ENCODE data around the gene PLEKHA7.
"Not testable (repeated sequence)": the region's sequence is repeated elsewhere in the genome, so short reads cannot be mapped to it uniquely, and the experiment has no call there.

Gene PLEKHA7

GRCh38 chr11:17004486-17005148 is 9.6 kb downstream of the PLEKHA7 start:
- no peak for DNase-seq

DNA sequence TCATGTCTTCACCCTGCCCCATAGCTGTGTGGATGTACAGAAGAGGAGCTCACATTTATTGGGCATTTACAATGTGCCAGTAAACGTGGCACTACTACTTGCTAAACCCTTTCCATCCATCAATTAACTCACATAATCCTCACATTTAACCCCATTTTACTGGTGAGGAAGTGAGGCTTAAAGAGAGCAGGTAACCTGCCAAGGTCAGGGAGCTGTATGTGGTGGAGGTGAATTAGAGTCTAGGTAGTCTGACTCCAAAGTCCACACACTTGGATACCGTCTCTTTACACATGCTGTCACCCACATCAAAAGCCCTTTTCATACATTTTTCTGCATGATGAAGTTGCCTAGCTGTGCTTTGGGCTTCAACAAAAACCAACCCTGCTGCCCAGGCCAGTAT is 10.8 kb downstream of the PLEKHA7 start:
- no peak for DNase-seq

DNA sequence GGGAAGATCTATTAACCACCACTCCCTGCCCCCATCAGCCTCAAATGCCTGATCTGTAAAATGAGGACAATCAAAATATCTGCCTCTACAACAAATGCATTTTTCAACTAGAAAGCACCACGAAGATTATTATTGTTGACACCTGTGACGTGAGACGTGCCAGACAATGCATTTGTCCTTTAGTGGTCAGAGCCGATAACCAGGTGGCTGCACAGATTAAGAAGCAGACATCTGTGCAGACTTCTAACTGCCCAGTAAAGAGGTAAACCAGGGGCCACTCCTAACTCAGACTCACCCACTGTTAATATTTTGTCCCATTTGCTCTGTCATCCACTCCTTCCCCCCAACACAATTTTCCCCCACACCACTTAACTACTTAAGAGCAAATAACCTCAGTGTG is 11.7 kb downstream of the PLEKHA7 start:
- no peak for DNase-seq

DNA sequence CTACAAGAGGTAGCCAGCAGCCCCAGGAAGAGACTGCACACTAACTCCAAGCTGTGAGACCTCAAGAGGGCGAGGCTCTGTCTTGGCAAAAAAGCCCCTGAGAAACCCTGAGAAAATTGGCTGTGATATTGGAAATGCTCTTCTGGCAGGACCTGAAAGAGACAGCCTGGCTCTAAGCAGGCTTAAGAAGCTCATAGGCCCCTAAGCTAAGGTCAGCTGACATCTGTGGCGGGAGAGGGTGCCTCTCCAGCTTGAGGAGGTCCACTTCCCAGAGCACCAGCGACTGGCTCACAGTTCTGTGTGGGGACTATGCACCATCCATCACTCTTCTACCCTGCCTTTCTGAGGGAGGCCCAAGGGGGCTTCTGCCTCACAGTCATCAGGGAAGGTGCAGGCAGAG is 12.4 kb downstream of the PLEKHA7 start:
- no peak for DNase-seq

DNA sequence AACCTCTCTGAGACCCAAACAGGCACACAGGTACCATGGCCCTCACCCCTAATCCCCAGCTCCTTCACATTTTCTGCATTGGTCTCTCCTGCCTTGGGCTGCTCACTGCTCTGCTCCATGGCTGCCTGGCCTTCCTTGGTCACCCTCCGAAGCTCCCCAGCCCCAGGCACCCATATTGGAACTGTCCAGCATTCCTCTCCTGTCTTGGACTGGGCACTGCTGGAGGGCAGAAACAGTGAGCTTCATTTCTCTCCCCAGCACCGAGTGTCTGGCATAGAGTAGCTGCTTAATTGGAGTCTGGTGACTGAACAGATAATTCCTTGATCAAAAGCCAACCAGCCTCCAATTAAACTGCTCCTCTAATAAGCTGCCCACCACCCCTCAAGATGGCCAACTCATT is 13.2 kb downstream of the PLEKHA7 start:
- no peak for DNase-seq

GRCh38 chr11:17000253-17000652 is 14.0 kb downstream of the PLEKHA7 start:
- DNase-seq, result not testable (repeated sequence)

- no peak for DNase-seq
Observed at GRCh38 chr11:16999116-16999515, 15.1 kb downstream of the PLEKHA7 start.

DNA sequence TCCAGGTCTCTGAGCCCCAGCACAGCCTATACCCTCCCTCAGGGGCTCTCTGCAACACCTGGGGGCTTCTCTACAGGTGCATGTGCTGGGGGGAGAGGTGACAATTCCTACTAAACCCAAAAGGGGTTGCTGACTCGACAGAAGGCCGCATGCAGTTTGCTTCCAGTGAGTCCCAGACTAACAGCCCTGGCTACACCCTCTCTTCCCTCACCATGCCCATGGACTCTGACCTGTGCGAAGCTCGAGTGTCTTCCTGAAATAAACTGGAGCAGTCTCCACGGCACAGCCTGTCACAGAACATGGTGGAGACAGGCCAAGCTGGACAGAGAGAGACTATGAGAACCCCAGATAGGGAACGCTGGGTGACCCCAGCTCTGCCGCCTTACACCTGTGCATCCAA is 16.6 kb downstream of the PLEKHA7 start:
- no peak for DNase-seq

- DNase-seq, result no peak
Observed at GRCh38 chr11:16993495-16993894, 20.7 kb downstream of the PLEKHA7 start.

GRCh38 chr11:16992846-16993245 is 21.4 kb downstream of the PLEKHA7 start:
- DNase-seq, result no peak

GRCh38 chr11:16989554-16989953 is 24.7 kb downstream of the PLEKHA7 start:
- DNase-seq, result no peak

GRCh38 chr11:16987205-16987568 is 27.0 kb downstream of the PLEKHA7 start:
- DNase-seq, result no peak

DNA sequence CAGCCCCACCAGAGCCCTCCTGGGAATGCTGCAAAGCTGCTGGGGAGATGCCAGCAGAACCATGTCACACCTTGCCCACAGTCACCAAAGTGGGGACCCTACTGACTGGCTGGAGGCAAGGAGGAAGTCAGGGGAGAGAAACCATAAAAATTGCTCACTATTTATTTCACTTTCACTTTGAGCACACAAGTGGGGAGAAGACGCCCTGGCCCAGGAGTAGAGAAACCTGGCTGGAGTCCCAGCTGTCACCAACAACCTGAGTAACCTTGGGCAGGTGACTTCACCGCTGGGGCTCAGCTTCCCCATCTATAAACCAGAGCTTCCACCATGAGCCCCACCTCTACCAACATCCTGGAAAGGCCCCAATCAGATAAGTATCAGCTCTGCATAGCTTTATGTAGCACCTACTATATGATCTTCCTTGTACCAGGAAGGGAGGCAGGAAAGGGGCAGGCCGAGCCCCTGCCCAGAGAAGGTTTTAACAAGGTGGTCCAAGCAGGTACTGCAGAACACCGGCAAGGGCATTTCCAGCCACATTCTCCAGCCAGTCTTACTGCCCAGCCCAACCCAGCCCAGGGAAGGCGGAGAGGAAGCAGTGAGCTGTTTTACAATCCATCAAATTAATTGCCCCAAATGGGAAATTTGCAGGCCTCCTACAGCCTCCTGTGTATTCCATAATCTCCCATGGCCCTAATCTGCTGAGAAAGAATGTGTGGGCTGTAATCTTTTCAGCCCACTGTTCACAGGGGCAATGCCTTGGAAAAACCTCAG is 27.6 kb downstream of the PLEKHA7 start:
- DNase-seq, result peak; percentile 25

- DNase-seq, result no peak
Observed at GRCh38 chr11:16985297-16985696, 28.9 kb downstream of the PLEKHA7 start.

GRCh38 chr11:16984229-16984628 is 30.0 kb downstream of the PLEKHA7 start:
- DNase-seq, result no peak

GRCh38 chr11:16982809-16983208 is 31.4 kb downstream of the PLEKHA7 start:
- no peak for DNase-seq

GRCh38 chr11:16982256-16982671 is 31.9 kb downstream of the PLEKHA7 start:
- no peak for DNase-seq

GRCh38 chr11:16981651-16982194 is 32.5 kb downstream of the PLEKHA7 start:
- no peak for DNase-seq

DNA sequence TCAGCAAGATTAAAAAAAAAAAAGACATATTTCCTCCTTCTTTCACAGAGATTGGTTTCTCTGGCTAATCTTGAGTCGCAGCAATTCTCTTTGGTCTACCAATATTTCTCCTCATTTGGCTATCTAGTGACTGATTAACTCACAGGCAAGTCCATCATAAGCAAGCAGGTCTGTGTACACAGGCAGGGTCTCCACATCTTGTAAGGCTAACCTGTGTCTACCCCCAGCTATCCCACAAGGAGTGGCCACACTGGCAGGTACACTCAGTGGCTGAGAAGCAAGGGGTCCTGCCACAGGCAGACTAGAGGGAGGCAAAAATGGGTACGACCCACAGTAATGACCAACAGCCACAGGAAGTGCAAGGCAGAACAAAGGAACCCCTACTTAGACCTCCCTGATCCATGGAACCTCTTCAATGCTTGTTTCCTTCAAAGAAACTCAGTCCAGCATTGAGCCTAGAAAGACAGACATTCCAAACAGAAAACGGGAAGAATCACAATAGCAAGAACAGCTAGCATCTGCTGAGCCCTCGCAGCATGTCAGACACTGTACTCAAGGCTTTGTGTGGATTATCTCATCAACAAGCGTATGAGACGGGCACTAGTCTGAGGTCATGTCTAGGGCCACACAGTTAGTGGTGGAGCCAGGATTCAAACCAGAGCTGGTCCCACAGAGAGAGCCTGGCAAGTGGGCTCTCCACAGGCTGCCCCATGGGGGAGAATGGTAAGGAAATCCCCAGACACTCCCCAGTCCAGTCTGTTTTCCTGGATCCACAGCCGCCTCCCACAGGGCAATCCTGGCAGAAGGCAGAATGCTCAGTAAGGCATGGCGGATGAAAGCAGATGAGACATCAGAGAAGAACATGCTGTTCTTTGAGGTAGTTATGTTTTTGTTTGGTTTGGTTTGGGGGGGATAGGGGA is 34.3 kb downstream of the PLEKHA7 start:
- DNase-seq, result no peak

DNA sequence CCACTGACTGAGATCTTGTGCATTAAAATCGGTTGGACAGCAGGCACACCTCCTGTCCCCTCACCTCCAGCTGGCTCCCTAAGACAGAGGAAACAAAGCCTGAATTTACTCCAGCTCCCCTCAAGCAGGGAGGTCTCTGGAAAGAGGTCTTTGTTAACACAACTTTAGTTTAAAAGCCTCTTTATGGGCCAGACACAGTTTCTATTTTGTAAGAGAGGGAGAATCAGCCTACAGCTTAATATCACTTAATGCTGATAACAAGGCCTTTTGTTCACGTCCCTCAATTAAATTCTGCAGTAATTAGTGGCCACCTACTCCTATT is 36.3 kb downstream of the PLEKHA7 start:
- DNase-seq, result no peak

GRCh38 chr11:16977136-16977993 is 36.8 kb downstream of the PLEKHA7 start:
- DNase-seq, result no peak

DNA sequence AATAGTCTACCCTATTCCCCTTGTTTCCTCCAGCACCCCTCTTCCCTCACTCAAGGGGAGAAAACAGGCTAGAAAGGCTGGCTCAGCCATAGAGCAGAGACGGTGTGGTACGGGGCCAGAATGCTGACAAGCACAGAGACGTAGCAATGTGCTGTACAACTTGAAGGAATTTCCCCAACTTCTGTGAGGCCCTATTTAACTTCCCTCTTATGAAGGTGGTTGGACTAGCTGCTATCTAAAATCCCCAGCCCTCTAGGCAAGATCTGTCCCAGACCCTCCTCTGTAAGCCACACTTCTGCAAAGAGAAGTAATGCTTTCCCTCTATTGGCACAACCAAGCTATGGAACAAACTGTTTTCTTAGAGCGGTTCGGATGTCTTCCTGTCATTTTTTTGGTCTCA is 37.8 kb downstream of the PLEKHA7 start:
- DNase-seq, result peak; percentile 66
